Activated B cell treated with CpG ODN at 0.5 μM for 24 hours (primary cell): ENCODE results near the gene ALDH1A1. TPM values are rescaled to one million over a fixed set of nuclear protein-coding genes. Genes with fewer than 3 reads are reported as not detected.

Experiments used
- ATAC-seq: fragments of 200-7000 bp; cut with Tn5 transposase; one replicate; pipeline ENCODE4 v1.10.0; 2021; ENCODE audit warnings: low read depth, mild to moderate bottlenecking, moderate library complexity
- CTCF ChIA-PET: fragments of 350-600 bp; sonication (Branson Sonifier 250); formaldehyde crosslinking; loops from one replicate; lab custom pipeline; 2021; ENCODE audit warnings: antibody characterized with exemption; lab: Charles Lee
- POLR2A ChIA-PET: fragments of 350-600 bp; sonication (Branson Sonifier 250); formaldehyde crosslinking; loops from one replicate; lab custom pipeline; 2021; ENCODE audit warnings: antibody characterized with exemption; lab: Charles Lee
- DNase-seq: peaks from one replicate; pipeline ENCODE4 v3.0.0; 2022
- H3K27ac Mint-ChIP-seq: one replicate; pipeline ENCODE4 v1.8.0; 2020; ENCODE audit warnings: mixed read lengths
- H3K27me3 Mint-ChIP-seq: one replicate; pipeline ENCODE4 v1.8.0; 2021; ENCODE audit warnings: mixed read lengths
- H3K36me3 Mint-ChIP-seq: one replicate; pipeline ENCODE4 v1.8.0; 2021; ENCODE audit warnings: low read depth, mixed read lengths
- H3K4me1 Mint-ChIP-seq: one replicate; pipeline ENCODE4 v1.8.0; 2021; ENCODE audit warnings: mixed read lengths
- H3K4me3 Mint-ChIP-seq: one replicate; pipeline ENCODE4 v1.8.0; 2020; ENCODE audit warnings: mild to moderate bottlenecking, mixed read lengths
- H3K9me3 Mint-ChIP-seq: one replicate; pipeline ENCODE4 v1.8.0; 2020; ENCODE audit warnings: mixed read lengths
- CTCF ChIP-seq: fragments of 200-600 bp; IDR thresholded peaks from one replicate; pipeline ENCODE4 v1.8.0; 2022; ENCODE audit warnings: antibody characterized with exemption, mild to moderate bottlenecking
- intact Hi-C: fragments of 100-400 bp; cut with micrococcal nuclease; formaldehyde crosslinking; loops from one replicate; pipeline ENCODE4 v1.15.1; 2024
- total RNA-seq: library from RNA; stranded (reverse); gene quantifications from 2 replicates; pipeline ENCODE4 v1.2.3, GENCODE V29; 2022

Gene ALDH1A1
- total RNA-seq, 1 donor from 2014 or later, result not detected

DNA sequence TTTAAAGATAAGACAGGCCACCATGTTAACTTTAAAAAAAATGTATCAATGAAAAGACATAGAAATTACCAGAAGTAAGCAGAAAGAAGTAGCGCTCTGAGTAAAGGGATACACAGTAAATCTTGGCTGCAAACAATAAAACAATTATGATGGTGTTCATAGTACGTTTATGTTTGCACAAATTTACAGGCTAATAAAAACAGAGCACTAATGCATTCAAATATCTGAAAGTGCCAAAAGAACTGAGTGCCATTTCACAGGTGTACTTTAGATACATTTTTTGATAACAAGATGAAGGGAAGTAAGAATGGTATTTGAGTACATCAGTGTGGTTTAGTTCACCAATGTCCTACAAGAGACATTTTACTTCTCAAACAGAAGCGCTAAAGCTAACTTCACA is 32.9 kb upstream of the ALDH1A1 start:
- Mint-ChIP-seq H3K27me3 (no peaks in the 10 kb centered on the region), H3K4me3 (no peak overlapping the region), H3K27ac (no peak overlapping the region), H3K4me1 (no peaks in the 10 kb centered on the region), H3K9me3 (no peaks in the 10 kb centered on the region), H3K36me3 (no peaks in the 10 kb centered on the region)
- TF ChIP-seq CTCF, result no peak
- DNase-seq, result no peak
- intact Hi-C loops, result no loop called here
- POLR2A ChIA-PET, result no interaction called here
- CTCF ChIA-PET, result no interaction called here
- ATAC-seq, result no peak

DNA sequence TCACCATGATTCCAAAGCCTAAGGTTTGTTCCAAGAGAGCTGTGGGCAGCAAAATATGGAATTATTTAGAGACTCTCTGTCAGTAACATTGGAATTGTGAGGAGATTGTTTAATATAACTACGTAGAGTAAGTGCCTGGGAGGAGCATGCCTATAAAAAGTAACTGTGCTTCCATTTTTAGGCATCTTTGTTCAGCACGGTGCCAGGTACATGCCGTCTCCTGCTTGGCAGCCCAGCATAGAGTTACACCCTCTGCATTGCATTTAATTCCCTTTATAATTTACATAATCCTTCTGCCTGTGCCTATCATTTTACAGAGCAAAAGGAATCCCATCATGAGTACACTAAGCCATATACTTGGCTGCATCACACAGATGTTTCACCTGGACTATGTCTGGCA is 32.1 kb upstream of the ALDH1A1 start:
- DNase-seq, result no peak
- no peak overlapping the region for H3K4me3 Mint-ChIP-seq
- no peaks in the 10 kb centered on the region for H3K27me3 Mint-ChIP-seq
- no peaks in the 10 kb centered on the region for H3K36me3 Mint-ChIP-seq
- TF ChIP-seq CTCF, result no peak
- intact Hi-C loops, result no loop called here
- ChIA-PET POLR2A (no interaction called here), CTCF (no interaction called here)
- H3K4me1 Mint-ChIP-seq, result no peaks in the 10 kb centered on the region
- H3K27ac Mint-ChIP-seq, result no peak overlapping the region
- no peaks in the 10 kb centered on the region for H3K9me3 Mint-ChIP-seq
- ATAC-seq, result no peak

- ChIA-PET POLR2A (no interaction called here), CTCF (no interaction called here)
- Mint-ChIP-seq H3K4me3 (no peak overlapping the region), H3K36me3 (no peaks in the 10 kb centered on the region), H3K27me3 (no peaks in the 10 kb centered on the region), H3K9me3 (no peaks in the 10 kb centered on the region), H3K27ac (no peak overlapping the region), H3K4me1 (no peaks in the 10 kb centered on the region)
- ATAC-seq (no peak), DNase-seq (no peak)
- intact Hi-C loops, result no loop called here
- no peak for TF ChIP-seq CTCF
These were observed 31.5 kb upstream of the ALDH1A1 start for GRCh38 chr9:72984226-72984947.

- no peak for TF ChIP-seq CTCF
- Mint-ChIP-seq H3K4me1 (no peaks in the 10 kb centered on the region), H3K27me3 (no peaks in the 10 kb centered on the region), H3K36me3 (no peaks in the 10 kb centered on the region), H3K4me3 (no peak overlapping the region), H3K27ac (no peak overlapping the region), H3K9me3 (no peaks in the 10 kb centered on the region)
- ChIA-PET POLR2A (no interaction called here), CTCF (no interaction called here)
- no peak for ATAC-seq
- intact Hi-C loops, result no loop called here
- no peak for DNase-seq
These were observed 30.8 kb upstream of the ALDH1A1 start for GRCh38 chr9:72983512-72984225.

- ChIA-PET CTCF (no interaction called here), POLR2A (no interaction called here)
- no peaks in the 10 kb centered on the region for H3K4me1 Mint-ChIP-seq
- H3K4me3 Mint-ChIP-seq, result no peak overlapping the region
- no peaks in the 10 kb centered on the region for H3K27me3 Mint-ChIP-seq
- TF ChIP-seq CTCF, result no peak
- ATAC-seq (no peak), DNase-seq (no peak)
- H3K36me3 Mint-ChIP-seq, result no peaks in the 10 kb centered on the region
- no peak overlapping the region for H3K27ac Mint-ChIP-seq
- H3K9me3 Mint-ChIP-seq, result no peaks in the 10 kb centered on the region
- intact Hi-C loops, result no loop called here
These were observed 30.2 kb upstream of the ALDH1A1 start for GRCh38 chr9:72983056-72983455.
